Tibial artery (tissue), 4 donors: ENCODE results near the gene STAMBP.
A peak's percentile ranks its signal among the peaks of the same experiment; 100 is the strongest.

Experiments used
- DNase-seq, 2 donors: peaks; one replicate each; pipeline ENCODE4 v3.0.0-alpha.2; 2019
- H3K27ac ChIP-seq, 2 donors: fragments of 200-600 bp; sonication (generic) in 1 of 2; 1 replicate in 1 of 2; 2 replicates in 1 of 2; pipeline ENCODE4 v1.5.1; 2018 to 2019; ENCODE audit warnings: mild to moderate bottlenecking in 1 of 2
- H3K27me3 ChIP-seq, 2 donors: fragments of 200-600 bp; sonication (generic) in 1 of 2; one replicate each; pipeline versions ENCODE4 v1.5.1 to v1.6.0; 2016 to 2019
- H3K36me3 ChIP-seq, 3 donors: fragments of 200-600 bp; sonication (generic) in 2 of 3; one replicate each; pipeline ENCODE4 v1.5.1; 2016 to 2019; ENCODE audit warnings: mild to moderate bottlenecking in 2 of 3
- H3K4me1 ChIP-seq, 4 donors: fragments of 200-600 bp; sonication (generic) in 2 of 4; 1 replicate in 3 of 4; 2 replicates in 1 of 4; pipeline ENCODE4 v1.5.1; 2016 to 2019
- H3K4me3 ChIP-seq, 2 donors: fragments of 200-600 bp; sonication (generic) in 1 of 2; 1 replicate in 1 of 2; 2 replicates in 1 of 2; pipeline ENCODE4 v1.5.1; 2018 to 2019; ENCODE audit warnings: mild to moderate bottlenecking in 2 of 2
- H3K9me3 ChIP-seq, 3 donors: fragments of 200-600 bp; sonication (generic) in 1 of 3; one replicate each; pipeline ENCODE4 v1.5.1; 2016 to 2019
- CTCF ChIP-seq, 2 experiments: fragments of 200-600 bp in 1 of 2; fragments of 450-650 bp in 1 of 2; IDR thresholded peaks; one replicate each; pipeline ENCODE4 v1.5.1; 2017 to 2019; ENCODE audit warnings: antibody characterized with exemption in 2 of 2, mild to moderate bottlenecking in 1 of 2, moderate library complexity in 1 of 2
- intact Hi-C: fragments of 100-400 bp; cut with DNase I; formaldehyde crosslinking; loops from one replicate; pipeline ENCODE4 v1.15.0; 2023; ENCODE audit warnings: low total_unique reads

Gene STAMBP

DNA sequence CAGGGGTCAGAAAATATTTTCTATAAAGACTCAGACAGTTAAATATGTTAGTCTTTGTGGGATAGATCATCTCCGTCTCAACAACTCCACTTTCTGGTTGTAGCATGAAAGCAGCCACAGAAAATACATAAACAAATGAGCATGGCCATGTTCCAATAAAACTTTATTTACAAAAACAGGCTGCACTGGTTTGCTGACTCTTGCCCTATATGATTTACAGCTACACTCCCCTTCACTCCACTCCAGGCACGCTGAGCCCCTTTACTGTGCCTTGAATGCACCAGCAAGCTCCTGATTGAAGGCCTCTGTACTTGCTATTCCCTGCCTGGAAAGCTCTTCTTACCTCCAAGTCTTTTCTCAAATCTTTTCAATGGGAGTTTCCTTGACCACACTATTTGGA lies 5.8 kb upstream of the STAMBP start:
- intact Hi-C loops = loop anchor here (10.0 kb wide), 3 partner anchors 102 to 512 kb away; partner anchors contain the start of gene DGUOK
- DNase-seq = no peak
- H3K4me3 ChIP-seq = no peak overlapping the region
- peaks cover 0 to 7% (median 3%) of the 10 kb centered on the region in 4 donors for H3K4me1 ChIP-seq
- H3K27ac ChIP-seq = no peak overlapping the region
- H3K27me3 ChIP-seq = peaks cover 0 to 7% of the 10 kb centered on the region in 2 donors
- TF ChIP-seq CTCF (IDR thresholded peaks at IDR 0.05) = no peak
- no peaks in the 10 kb centered on the region for H3K9me3 ChIP-seq
- no peaks in the 10 kb centered on the region for H3K36me3 ChIP-seq

DNA sequence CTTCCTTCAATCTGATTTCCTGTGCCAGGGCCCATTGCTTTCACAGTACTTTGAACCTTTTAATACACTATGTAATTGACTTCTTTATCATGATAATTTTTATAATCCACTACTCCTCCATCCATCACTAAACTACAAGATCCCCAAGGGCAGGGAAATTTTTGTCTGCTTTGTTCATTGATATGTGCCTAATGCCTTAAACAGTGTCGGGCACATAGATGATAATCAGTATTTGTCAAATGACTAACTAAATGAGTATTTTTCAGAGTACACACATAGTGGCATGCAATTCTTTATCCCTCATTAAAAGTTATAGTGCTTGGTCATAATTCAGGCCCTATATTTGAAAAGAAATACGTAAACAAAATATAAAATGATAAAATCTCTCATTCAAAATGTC lies 5.3 kb upstream of the STAMBP start:
- no peak for TF ChIP-seq CTCF (IDR thresholded peaks at IDR 0.05)
- peaks cover 0 to 2% of the 10 kb centered on the region in 2 donors for H3K27me3 ChIP-seq
- no peak for DNase-seq
- H3K9me3 ChIP-seq = no peaks in the 10 kb centered on the region
- no peak overlapping the region for H3K4me3 ChIP-seq
- intact Hi-C loops = loop anchor here (10.0 kb wide), 3 partner anchors 101 to 511 kb away; partner anchors contain the start of gene DGUOK
- no peaks in the 10 kb centered on the region for H3K36me3 ChIP-seq
- no peak overlapping the region for H3K27ac ChIP-seq
- peaks cover 0 to 11% (median 5%) of the 10 kb centered on the region in 4 donors for H3K4me1 ChIP-seq

DNA sequence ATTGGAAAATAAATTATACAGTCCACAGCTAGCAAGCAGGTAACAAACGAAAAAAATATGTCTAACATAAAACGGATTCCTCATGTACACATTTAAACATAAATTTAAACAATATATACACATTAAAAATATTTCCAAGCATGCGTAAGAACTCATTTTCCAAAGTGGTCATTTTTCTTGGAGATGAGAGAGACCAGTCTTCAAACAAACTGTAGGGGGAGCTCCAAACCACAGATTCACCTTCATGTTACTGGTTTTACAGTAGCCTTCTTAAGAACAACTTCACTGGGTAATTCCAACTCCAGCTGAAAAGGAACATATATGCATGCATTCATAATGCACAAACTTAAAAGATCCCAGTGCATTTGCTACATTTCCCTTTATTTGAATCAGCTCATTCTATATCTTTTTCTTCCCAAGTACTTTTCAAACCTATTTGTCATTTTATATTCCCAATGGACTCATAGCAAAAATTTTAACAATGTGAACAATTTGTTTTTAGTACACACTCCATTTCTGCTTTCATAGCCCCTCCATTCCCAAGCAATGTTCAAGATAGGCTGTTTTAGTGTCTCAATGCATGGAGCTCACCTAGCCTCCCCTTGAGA lies 4.7 kb upstream of the STAMBP start:
- Histone ChIP-seq H3K4me3 (no peak overlapping the region), H3K9me3 (no peaks in the 10 kb centered on the region), H3K4me1 (peaks cover 0 to 12% (median 5%) of the 10 kb centered on the region in 4 donors), H3K36me3 (no peaks in the 10 kb centered on the region), H3K27me3 (no peaks in the 10 kb centered on the region), H3K27ac (no peak overlapping the region)
- DNase-seq = no peak
- intact Hi-C loops = loop anchor here (10.0 kb wide), 3 partner anchors 101 to 511 kb away; partner anchors contain the start of gene DGUOK
- TF ChIP-seq CTCF (IDR thresholded peaks at IDR 0.05) = peak; percentile 74 to 82

GRCh38 chr2:73825408-73825807 lies 3.4 kb upstream of the STAMBP start:
- Histone ChIP-seq H3K27ac (no peak overlapping the region), H3K9me3 (no peaks in the 10 kb centered on the region), H3K4me3 (no peak overlapping the region), H3K36me3 (no peaks in the 10 kb centered on the region), H3K27me3 (no peaks in the 10 kb centered on the region), H3K4me1 (peaks cover 0 to 25% (median 11%) of the 10 kb centered on the region in 4 donors)
- intact Hi-C loops = loop anchor here (10.0 kb wide), 3 partner anchors 99 to 509 kb away; partner anchors contain the start of gene DGUOK
- no peak for TF ChIP-seq CTCF (IDR thresholded peaks at IDR 0.05)
- no peak for DNase-seq

GRCh38 chr2:73827018-73827417 lies 1.7 kb upstream of the STAMBP start:
- peaks cover 0 to 28% (median 13%) of the 10 kb centered on the region in 4 donors for H3K4me1 ChIP-seq
- H3K36me3 ChIP-seq = peaks cover 0 to 14% (median under 1%) of the 10 kb centered on the region in 3 donors
- intact Hi-C loops = loop anchor here (10.0 kb wide), 3 partner anchors 98 to 508 kb away; partner anchors contain the start of gene DGUOK
- DNase-seq = no peak
- no peak for TF ChIP-seq CTCF (IDR thresholded peaks at IDR 0.05)
- H3K27me3 ChIP-seq = no peaks in the 10 kb centered on the region
- H3K27ac ChIP-seq = no peak overlapping the region
- H3K9me3 ChIP-seq = no peaks in the 10 kb centered on the region
- no peak overlapping the region for H3K4me3 ChIP-seq
